ENCODE results near the gene IRAK1.
A peak's percentile ranks its signal among the peaks of the same experiment; 100 is the strongest.

The IRAK1 gene

GRCh38 chrX:154040863-154041262 lies 21.2 kb upstream of the IRAK1 start:
- no peak for DNase-seq (ENCODE audit: low spot score)

- DNase-seq (ENCODE audit: low spot score), result peak; percentile 58
Observed at GRCh38 chrX:154040307-154040756, 20.6 kb upstream of the IRAK1 start.

GRCh38 chrX:154039577-154039976 lies 19.9 kb upstream of the IRAK1 start:
- DNase-seq (ENCODE audit: low spot score), result no peak

- no peak for DNase-seq (ENCODE audit: low spot score)
Observed at GRCh38 chrX:154038656-154039055, 19.0 kb upstream of the IRAK1 start.

- no peak for DNase-seq (ENCODE audit: low spot score)
Observed at GRCh38 chrX:154037754-154038153, 18.1 kb upstream of the IRAK1 start.

GRCh38 chrX:154036513-154036912 lies 16.8 kb upstream of the IRAK1 start:
- DNase-seq (ENCODE audit: low spot score), result no peak

- DNase-seq (ENCODE audit: low spot score), result no peak
Observed at GRCh38 chrX:154033848-154034247, 14.1 kb upstream of the IRAK1 start.

GRCh38 chrX:154032653-154033052 lies 13.0 kb upstream of the IRAK1 start:
- DNase-seq (ENCODE audit: low spot score), result no peak

- DNase-seq (ENCODE audit: low spot score), result no peak
Observed at GRCh38 chrX:154032160-154032559, 12.5 kb upstream of the IRAK1 start.

- no peak for DNase-seq (ENCODE audit: low spot score)
Observed at GRCh38 chrX:154030715-154031305, 11.1 kb upstream of the IRAK1 start.

GRCh38 chrX:154030266-154030665 lies 10.6 kb upstream of the IRAK1 start:
- no peak for DNase-seq (ENCODE audit: low spot score)

- no peak for DNase-seq (ENCODE audit: low spot score)
Observed at GRCh38 chrX:154029439-154029838, 9.7 kb upstream of the IRAK1 start.

GRCh38 chrX:154028502-154029184 lies 8.9 kb upstream of the IRAK1 start:
- DNase-seq (ENCODE audit: low spot score), result no peak

- DNase-seq (ENCODE audit: low spot score), result no peak
Observed at GRCh38 chrX:154027986-154028385, 8.3 kb upstream of the IRAK1 start.

GRCh38 chrX:154027022-154027402 lies 7.3 kb upstream of the IRAK1 start:
- DNase-seq (ENCODE audit: low spot score), result no peak

- peak; percentile 53 for DNase-seq (ENCODE audit: low spot score)
Observed at GRCh38 chrX:154026136-154027021, 6.7 kb upstream of the IRAK1 start.

GRCh38 chrX:154025230-154025629 lies 5.5 kb upstream of the IRAK1 start:
- no peak for DNase-seq (ENCODE audit: low spot score)

GRCh38 chrX:154024271-154024670 lies 4.6 kb upstream of the IRAK1 start:
- DNase-seq (ENCODE audit: low spot score), result no peak

GRCh38 chrX:154023276-154024000 lies 3.7 kb upstream of the IRAK1 start:
- DNase-seq (ENCODE audit: low spot score), result no peak

GRCh38 chrX:154022108-154022507 lies 2.4 kb upstream of the IRAK1 start:
- DNase-seq (ENCODE audit: low spot score), result no peak

GRCh38 chrX:154021131-154021611 lies 1.5 kb upstream of the IRAK1 start:
- peak; percentile 67 for DNase-seq (ENCODE audit: low spot score)

GRCh38 chrX:154020536-154021115 lies 924 bp upstream of the IRAK1 start:
- DNase-seq (ENCODE audit: low spot score), result no peak
